ENCODE measurements around the gene SESTD1. TPM values are rescaled to one million over a fixed set of nuclear protein-coding genes. Genes with fewer than 3 reads are reported as not detected.

Gene SESTD1
- polyA plus RNA-seq, 1 donor from 2014 or later = 39.5 TPM

DNA sequence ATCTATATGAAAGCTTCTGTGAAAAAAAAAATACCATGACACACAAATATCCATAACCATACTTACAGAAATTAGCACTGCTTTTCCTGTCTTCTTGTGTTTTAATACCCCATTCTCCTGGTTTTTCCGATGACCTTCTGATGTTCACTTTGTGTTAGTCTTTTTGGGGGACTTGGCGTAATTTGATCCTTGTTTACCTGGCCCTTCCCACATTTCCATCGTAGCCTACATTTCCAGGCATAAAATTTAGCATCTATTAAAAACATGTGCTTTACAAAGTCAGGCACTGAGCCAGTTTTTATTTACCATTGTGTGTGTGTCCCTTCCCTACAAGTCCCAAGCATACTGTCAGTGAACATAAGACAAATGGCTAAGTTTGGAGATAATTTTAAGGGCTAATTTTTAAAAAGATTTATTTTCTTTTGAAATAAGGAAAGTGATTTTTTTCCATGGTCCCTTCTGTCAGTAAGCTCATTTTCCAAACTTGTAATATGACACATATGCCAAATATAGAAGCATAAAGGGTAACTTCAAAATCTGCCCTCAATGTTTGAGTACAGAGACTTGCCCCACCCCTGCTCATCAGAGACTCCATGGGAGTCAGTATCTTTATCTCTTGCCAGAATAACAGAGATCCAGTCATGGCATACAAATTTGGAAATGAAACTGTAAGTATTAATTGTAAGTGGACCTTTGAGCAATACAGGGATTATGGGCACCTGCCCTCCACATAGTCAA lies 27.3 kb downstream of the SESTD1 start:
- Histone ChIP-seq H3K79me2 (replicated peaks; ENCODE audit: insufficient read depth, low read length) (peaks cover 55% of the 10 kb centered on the region), H4K20me1 (ENCODE audit: insufficient read depth) (no peaks in the 10 kb centered on the region), H3K9ac (ENCODE audit: low read length) (no peak overlapping the region)

DNA sequence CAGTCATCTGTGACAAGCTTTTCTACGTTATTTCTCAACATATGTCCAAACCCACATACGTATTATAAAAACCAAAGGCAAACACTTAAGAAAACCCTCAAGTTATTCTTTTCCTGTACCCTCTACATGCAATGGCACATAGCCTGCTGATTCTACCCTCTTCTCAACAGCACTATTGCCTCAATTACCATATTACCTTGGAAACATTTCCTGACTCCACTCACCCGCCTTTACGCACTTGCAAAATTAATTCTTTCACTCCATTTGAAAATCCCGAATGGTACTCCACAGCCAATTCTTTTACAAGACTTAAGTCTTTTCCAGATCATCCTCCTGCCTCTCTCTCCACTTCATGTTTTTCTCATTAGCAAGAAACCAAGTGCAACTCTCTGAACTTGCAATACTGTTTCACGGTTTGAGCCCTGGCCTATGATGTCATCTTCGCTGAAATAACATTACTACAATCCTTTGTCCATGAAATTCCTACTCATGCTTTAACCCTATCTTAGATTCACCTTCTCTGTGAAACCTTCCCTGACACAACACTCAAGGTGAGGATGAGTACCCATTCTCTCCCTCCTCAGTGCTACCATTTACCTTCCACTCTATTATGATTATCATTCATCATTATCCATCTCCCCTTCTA lies 29.0 kb downstream of the SESTD1 start:
- H4K20me1 ChIP-seq (ENCODE audit: insufficient read depth) = no peaks in the 10 kb centered on the region
- no peaks in the 10 kb centered on the region for H3F3A ChIP-seq (ENCODE audit: insufficient read depth, low read length, poor library complexity, severe bottlenecking)
- H3K27me3 ChIP-seq (ENCODE audit: insufficient read depth, low read depth, low read length) = no peaks in the 10 kb centered on the region
- H2AFZ ChIP-seq (ENCODE audit: low read depth, low read length) = no peak overlapping the region
- peaks cover 57% of the 10 kb centered on the region for H3K79me2 ChIP-seq (replicated peaks; ENCODE audit: insufficient read depth, low read length)
- H3K36me3 ChIP-seq (ENCODE audit: insufficient read depth, low read length) = no peaks in the 10 kb centered on the region
- no peak overlapping the region for H3K4me2 ChIP-seq (ENCODE audit: low read length)
- no peak for TF ChIP-seq POLR2AphosphoS5 (IDR thresholded peaks at IDR 0.05)
- TF ChIP-seq EZH2 (IDR thresholded peaks at IDR 0.05; ENCODE audit: borderline replicate concordance, insufficient read depth, low read length, poor library complexity, severe bottlenecking) = no peak
- TF ChIP-seq EP300 (conservative IDR thresholded peaks at IDR 0.05; ENCODE audit: poor library complexity, severe bottlenecking) = no peak
- TF ChIP-seq, protein P1, sequence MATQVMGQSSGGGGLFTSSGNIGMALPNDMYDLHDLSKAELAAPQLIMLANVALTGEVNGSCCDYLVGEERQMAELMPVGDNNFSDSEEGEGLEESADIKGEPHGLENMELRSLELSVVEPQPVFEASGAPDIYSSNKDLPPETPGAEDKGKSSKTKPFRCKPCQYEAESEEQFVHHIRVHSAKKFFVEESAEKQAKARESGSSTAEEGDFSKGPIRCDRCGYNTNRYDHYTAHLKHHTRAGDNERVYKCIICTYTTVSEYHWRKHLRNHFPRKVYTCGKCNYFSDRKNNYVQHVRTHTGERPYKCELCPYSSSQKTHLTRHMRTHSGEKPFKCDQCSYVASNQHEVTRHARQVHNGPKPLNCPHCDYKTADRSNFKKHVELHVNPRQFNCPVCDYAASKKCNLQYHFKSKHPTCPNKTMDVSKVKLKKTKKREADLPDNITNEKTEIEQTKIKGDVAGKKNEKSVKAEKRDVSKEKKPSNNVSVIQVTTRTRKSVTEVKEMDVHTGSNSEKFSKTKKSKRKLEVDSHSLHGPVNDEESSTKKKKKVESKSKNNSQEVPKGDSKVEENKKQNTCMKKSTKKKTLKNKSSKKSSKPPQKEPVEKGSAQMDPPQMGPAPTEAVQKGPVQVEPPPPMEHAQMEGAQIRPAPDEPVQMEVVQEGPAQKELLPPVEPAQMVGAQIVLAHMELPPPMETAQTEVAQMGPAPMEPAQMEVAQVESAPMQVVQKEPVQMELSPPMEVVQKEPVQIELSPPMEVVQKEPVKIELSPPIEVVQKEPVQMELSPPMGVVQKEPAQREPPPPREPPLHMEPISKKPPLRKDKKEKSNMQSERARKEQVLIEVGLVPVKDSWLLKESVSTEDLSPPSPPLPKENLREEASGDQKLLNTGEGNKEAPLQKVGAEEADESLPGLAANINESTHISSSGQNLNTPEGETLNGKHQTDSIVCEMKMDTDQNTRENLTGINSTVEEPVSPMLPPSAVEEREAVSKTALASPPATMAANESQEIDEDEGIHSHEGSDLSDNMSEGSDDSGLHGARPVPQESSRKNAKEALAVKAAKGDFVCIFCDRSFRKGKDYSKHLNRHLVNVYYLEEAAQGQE (IDR thresholded peaks at IDR 0.05; ENCODE audit: borderline replicate concordance) = no peak
- TF ChIP-seq RAD21 (conservative IDR thresholded peaks at IDR 0.05) = no peak
- TF ChIP-seq, protein P2, sequence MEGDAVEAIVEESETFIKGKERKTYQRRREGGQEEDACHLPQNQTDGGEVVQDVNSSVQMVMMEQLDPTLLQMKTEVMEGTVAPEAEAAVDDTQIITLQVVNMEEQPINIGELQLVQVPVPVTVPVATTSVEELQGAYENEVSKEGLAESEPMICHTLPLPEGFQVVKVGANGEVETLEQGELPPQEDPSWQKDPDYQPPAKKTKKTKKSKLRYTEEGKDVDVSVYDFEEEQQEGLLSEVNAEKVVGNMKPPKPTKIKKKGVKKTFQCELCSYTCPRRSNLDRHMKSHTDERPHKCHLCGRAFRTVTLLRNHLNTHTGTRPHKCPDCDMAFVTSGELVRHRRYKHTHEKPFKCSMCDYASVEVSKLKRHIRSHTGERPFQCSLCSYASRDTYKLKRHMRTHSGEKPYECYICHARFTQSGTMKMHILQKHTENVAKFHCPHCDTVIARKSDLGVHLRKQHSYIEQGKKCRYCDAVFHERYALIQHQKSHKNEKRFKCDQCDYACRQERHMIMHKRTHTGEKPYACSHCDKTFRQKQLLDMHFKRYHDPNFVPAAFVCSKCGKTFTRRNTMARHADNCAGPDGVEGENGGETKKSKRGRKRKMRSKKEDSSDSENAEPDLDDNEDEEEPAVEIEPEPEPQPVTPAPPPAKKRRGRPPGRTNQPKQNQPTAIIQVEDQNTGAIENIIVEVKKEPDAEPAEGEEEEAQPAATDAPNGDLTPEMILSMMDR (IDR thresholded peaks at IDR 0.05; ENCODE audit: poor library complexity, severe bottlenecking) = no peak
- TF ChIP-seq SMC3 (conservative IDR thresholded peaks at IDR 0.05; ENCODE audit: poor library complexity) = no peak
- no peak for TF ChIP-seq MXI1 (conservative IDR thresholded peaks at IDR 0.05; ENCODE audit: poor library complexity, severe bottlenecking)
- no peak for TF ChIP-seq TAF1 (IDR thresholded peaks at IDR 0.05; ENCODE audit: low read depth)
- no peaks in the 10 kb centered on the region for H3K9me3 ChIP-seq (ENCODE audit: low read length)
- no peaks in the 10 kb centered on the region for H3K9me2 ChIP-seq (ENCODE audit: insufficient read depth, low read length)
- H3K4me3 ChIP-seq (ENCODE audit: low read length) = no peak overlapping the region
- no peak overlapping the region for H3K9ac ChIP-seq (ENCODE audit: low read length)
- H3K27ac ChIP-seq (ENCODE audit: low read length) = no peak overlapping the region

More for the DNA sequence above, 27.3 kb downstream of the SESTD1 start:
- Histone ChIP-seq H3K4me3 (ENCODE audit: low read length) (no peak overlapping the region), H2AFZ (ENCODE audit: low read depth, low read length) (no peak overlapping the region), H3K9me3 (ENCODE audit: low read length) (no peaks in the 10 kb centered on the region), H3K27me3 (ENCODE audit: insufficient read depth, low read depth, low read length) (no peaks in the 10 kb centered on the region), H3K4me2 (ENCODE audit: low read length) (no peak overlapping the region), H3F3A (ENCODE audit: insufficient read depth, low read length, poor library complexity, severe bottlenecking) (no peaks in the 10 kb centered on the region), H3K27ac (ENCODE audit: low read length) (no peak overlapping the region), H3K36me3 (ENCODE audit: insufficient read depth, low read length) (no peaks in the 10 kb centered on the region), H3K9me2 (ENCODE audit: insufficient read depth, low read length) (no peaks in the 10 kb centered on the region)
- TF ChIP-seq TAF1 (IDR thresholded peaks at IDR 0.05; ENCODE audit: low read depth) = no peak
- TF ChIP-seq, protein P1 (IDR thresholded peaks at IDR 0.05; ENCODE audit: borderline replicate concordance) = no peak
- no peak for TF ChIP-seq EZH2 (IDR thresholded peaks at IDR 0.05; ENCODE audit: borderline replicate concordance, insufficient read depth, low read length, poor library complexity, severe bottlenecking)
- TF ChIP-seq, protein P2 (IDR thresholded peaks at IDR 0.05; ENCODE audit: poor library complexity, severe bottlenecking) = no peak
- no peak for TF ChIP-seq EP300 (conservative IDR thresholded peaks at IDR 0.05; ENCODE audit: poor library complexity, severe bottlenecking)
- no peak for TF ChIP-seq RAD21 (conservative IDR thresholded peaks at IDR 0.05)
- TF ChIP-seq POLR2AphosphoS5 (IDR thresholded peaks at IDR 0.05) = no peak

Measured in neural cell (in vitro differentiated cells).